ENCODE measurements around the gene CEACAM16. TPM values are rescaled to one million over a fixed set of nuclear protein-coding genes. Genes with fewer than 3 reads are reported as not detected.
A peak's percentile ranks its signal among the peaks of the same experiment; 100 is the strongest.
"Not testable (repeated sequence)": the region's sequence is repeated elsewhere in the genome, so short reads cannot be mapped to it uniquely, and the experiment has no call there.

CEACAM16 gene
- total RNA-seq, 2 experiments from 2014 or later, result not detected

DNA sequence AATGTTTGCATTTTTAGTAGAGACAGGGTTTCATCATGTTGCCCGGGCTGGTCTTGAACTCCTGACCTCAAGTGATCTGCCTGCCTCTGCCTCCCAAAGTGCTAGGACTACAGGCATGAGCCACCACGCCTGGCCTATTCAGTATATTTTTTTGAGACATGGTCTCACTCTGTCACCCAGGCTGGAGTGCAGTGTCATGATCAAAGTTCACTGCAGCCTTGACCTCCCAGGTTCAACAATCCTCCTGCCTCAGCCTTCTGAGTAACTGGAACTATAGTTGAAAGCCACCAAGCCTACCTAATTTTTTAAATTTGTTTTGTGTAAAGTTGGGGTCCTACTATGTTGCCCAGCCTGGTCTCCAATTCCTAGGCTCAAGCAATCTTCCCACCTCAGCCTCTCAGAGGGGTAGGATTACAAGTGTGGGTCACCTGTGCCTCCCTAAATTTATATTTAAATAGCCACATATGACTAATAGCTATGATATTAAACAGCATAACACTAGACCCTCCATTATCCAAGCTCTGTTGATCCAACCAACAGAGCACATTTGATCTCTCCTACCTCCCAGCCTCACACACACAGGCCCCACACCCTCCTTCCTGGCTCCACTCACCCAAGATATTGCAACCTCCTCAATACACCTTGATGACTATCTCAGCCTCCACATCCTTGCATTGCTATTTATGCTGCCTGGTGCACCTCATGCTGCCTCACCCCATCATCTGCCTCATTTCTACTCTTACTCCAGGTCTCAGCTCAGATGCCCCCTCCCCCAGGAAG lies 29.8 kb upstream of the CEACAM16 start:
- no peaks in the 10 kb centered on the region for H3K4me1 Mint-ChIP-seq (ENCODE audit: low read depth)
- CTCF ChIA-PET, result interaction anchor here (0.6 to 1.0 kb wide), 2 partner anchors 11 to 12 kb away, joined by 3 read pairs; no protein-coding TSS in a partner anchor

DNA sequence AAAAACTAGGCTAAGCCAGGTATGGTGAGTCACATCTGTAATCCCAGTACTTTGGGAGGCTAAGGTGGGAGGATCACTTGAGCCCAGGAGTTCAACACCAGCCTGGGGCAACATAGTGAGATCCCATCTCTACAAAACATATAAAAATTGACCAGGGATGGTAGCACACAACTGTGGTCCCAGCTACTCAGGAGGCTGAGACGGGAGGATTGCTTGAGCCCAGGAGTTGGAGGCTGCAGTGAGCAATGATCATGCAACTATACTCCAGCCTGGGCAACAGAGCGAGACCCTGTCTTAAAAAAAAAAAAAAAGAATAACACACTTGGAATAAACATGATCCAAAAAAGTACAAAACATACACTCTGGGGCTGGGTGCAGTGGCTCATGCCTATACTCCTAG lies 28.9 kb upstream of the CEACAM16 start:
- CTCF ChIA-PET; intact Hi-C loops (cut with micrococcal nuclease); POLR2A ChIA-PET: not testable (repeated sequence)

More for the DNA sequence above, 29.8 kb upstream of the CEACAM16 start:
- Mint-ChIP-seq H3K9me3 (no peaks in the 10 kb centered on the region), H3K36me3 (ENCODE audit: low read depth) (no peaks in the 10 kb centered on the region), H3K27me3 (no peaks in the 10 kb centered on the region), H3K4me3 (no peak overlapping the region), H3K27ac (no peak overlapping the region)
- peak; percentile 52 for ATAC-seq
- no peak for DNase-seq
- intact Hi-C loops (cut with micrococcal nuclease), result no loop called here
- TF ChIP-seq, protein P1, sequence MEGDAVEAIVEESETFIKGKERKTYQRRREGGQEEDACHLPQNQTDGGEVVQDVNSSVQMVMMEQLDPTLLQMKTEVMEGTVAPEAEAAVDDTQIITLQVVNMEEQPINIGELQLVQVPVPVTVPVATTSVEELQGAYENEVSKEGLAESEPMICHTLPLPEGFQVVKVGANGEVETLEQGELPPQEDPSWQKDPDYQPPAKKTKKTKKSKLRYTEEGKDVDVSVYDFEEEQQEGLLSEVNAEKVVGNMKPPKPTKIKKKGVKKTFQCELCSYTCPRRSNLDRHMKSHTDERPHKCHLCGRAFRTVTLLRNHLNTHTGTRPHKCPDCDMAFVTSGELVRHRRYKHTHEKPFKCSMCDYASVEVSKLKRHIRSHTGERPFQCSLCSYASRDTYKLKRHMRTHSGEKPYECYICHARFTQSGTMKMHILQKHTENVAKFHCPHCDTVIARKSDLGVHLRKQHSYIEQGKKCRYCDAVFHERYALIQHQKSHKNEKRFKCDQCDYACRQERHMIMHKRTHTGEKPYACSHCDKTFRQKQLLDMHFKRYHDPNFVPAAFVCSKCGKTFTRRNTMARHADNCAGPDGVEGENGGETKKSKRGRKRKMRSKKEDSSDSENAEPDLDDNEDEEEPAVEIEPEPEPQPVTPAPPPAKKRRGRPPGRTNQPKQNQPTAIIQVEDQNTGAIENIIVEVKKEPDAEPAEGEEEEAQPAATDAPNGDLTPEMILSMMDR (IDR thresholded peaks at IDR 0.05), result no peak
- POLR2A ChIA-PET, result no interaction called here

DNA sequence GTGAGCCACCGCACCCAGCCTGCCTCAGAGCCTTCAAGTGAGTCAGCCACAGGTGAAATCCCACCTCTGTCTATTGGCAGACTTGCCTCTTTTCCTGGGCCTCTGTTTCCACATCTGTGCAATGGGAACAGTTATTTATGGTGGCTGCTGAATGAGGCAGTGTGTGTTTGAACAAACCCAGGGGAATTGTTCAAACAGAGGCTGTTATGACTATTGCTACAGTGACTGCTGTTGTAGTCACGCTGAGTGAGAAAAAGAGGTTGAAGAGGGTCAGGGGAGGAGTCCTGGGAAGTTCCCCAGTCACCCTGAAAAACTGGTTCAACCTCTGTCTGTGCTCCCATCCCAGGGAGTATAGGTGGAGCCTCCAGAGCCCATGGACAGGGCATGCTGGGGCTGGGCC lies 27.6 kb upstream of the CEACAM16 start, which contains the start of gene CEACAM19:
Gene CEACAM19, plus strand, starts transcription at position 83 of the 400 bp plus-strand sequence. CDS start 450 bp downstream, outside the sequence.
- ATAC-seq, result no peak
- TF ChIP-seq, protein P1 (IDR thresholded peaks at IDR 0.05), result no peak
- CTCF ChIA-PET, result interaction anchor here (0.6 to 1.0 kb wide), 2 partner anchors 15 to 52 kb away, joined by 3 to 5 read pairs; no protein-coding TSS in a partner anchor
- Mint-ChIP-seq H3K4me1 (ENCODE audit: low read depth) (no peaks in the 10 kb centered on the region), H3K27me3 (no peaks in the 10 kb centered on the region), H3K9me3 (no peaks in the 10 kb centered on the region), H3K27ac (no peak within 1 kb of the TSS), H3K36me3 (ENCODE audit: low read depth) (no peaks in the 10 kb centered on the region), H3K4me3 (no peak within 1 kb of the TSS)
- no peak for DNase-seq
- intact Hi-C loops (cut with micrococcal nuclease), result no loop called here
- POLR2A ChIA-PET, result no interaction called here

More for the DNA sequence above, 28.9 kb upstream of the CEACAM16 start:
- H3K4me1 Mint-ChIP-seq (ENCODE audit: low read depth); ATAC-seq; H3K4me3 Mint-ChIP-seq; DNase-seq; H3K9me3 Mint-ChIP-seq; H3K36me3 Mint-ChIP-seq (ENCODE audit: low read depth); H3K27me3 Mint-ChIP-seq; H3K27ac Mint-ChIP-seq: not testable (repeated sequence)

DNA sequence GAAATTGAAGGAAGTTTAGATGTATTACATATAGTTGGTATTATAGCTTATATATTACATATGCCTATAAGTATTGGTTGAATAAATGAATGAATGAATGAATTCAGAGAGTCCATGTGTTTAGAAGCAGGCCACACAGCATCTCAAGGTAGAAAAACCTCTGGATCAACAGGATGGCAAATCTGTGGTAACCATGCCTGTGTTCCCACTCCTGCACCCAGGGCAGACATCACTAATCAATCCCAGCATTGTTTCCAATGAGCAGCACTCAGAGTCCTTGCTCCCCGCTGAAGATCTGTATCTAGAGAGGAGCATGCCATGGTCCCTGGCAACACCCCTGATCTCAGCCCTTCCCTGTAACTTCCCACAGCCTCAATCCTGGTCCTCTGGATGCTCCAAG lies 26.7 kb upstream of the CEACAM16 start:
- Mint-ChIP-seq H3K27ac (no peak overlapping the region), H3K4me3 (no peak overlapping the region), H3K4me1 (ENCODE audit: low read depth) (no peaks in the 10 kb centered on the region), H3K36me3 (ENCODE audit: low read depth) (no peaks in the 10 kb centered on the region), H3K27me3 (no peaks in the 10 kb centered on the region), H3K9me3 (no peaks in the 10 kb centered on the region)
- intact Hi-C loops (cut with micrococcal nuclease), result no loop called here
- CTCF ChIA-PET, result interaction anchor here (1.0 kb wide), 1 partner anchor 15 kb away, joined by 5 read pairs; no protein-coding TSS in a partner anchor
- DNase-seq (no peak), ATAC-seq (no peak)
- TF ChIP-seq, protein P1 (IDR thresholded peaks at IDR 0.05), result no peak
- POLR2A ChIA-PET, result no interaction called here

DNA sequence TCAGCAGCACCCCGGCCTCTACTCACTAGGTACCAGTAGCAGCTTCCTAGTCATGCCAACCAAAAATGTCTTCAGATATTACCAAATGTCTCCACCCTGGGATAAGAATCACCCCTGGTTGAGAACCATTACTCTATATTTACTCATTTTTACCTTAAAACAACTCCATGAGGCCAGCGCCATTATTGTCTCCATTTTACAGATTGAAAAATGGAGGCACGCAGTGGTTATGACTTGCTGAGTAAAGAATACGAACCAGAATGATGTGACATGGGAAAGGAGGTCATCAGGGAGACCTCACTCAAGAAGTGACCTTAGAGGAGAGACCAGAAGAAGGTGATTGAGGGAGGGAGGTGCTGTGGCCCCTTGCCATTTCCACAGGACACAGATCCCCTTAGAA lies 25.4 kb upstream of the CEACAM16 start:
- TF ChIP-seq, protein P1 (IDR thresholded peaks at IDR 0.05), result no peak
- H3K36me3 Mint-ChIP-seq (ENCODE audit: low read depth), result no peaks in the 10 kb centered on the region
- ATAC-seq (no peak), DNase-seq (no peak)
- ChIA-PET POLR2A (no interaction called here), CTCF (no interaction called here)
- H3K27ac Mint-ChIP-seq, result no peak overlapping the region
- no peaks in the 10 kb centered on the region for H3K27me3 Mint-ChIP-seq
- no peaks in the 10 kb centered on the region for H3K9me3 Mint-ChIP-seq
- H3K4me1 Mint-ChIP-seq (ENCODE audit: low read depth), result no peaks in the 10 kb centered on the region
- intact Hi-C loops (cut with micrococcal nuclease), result no loop called here
- H3K4me3 Mint-ChIP-seq, result no peak overlapping the region
